GM21423 (cell line): Measurements from ENCODE around the gene DGKI.
"Not testable (repeated sequence)": the region's sequence is repeated elsewhere in the genome, so short reads cannot be mapped to it uniquely, and the experiment has no call there.

Source experiments
- ATAC-seq: cut with Tn5 transposase; IDR thresholded peaks from one replicate; pipeline ENCODE4 v1.9.1; 2021; ENCODE audit warnings: mild to moderate bottlenecking, moderate library complexity; ENCODE audit not compliant: unreplicated experiment

Gene DGKI

DNA sequence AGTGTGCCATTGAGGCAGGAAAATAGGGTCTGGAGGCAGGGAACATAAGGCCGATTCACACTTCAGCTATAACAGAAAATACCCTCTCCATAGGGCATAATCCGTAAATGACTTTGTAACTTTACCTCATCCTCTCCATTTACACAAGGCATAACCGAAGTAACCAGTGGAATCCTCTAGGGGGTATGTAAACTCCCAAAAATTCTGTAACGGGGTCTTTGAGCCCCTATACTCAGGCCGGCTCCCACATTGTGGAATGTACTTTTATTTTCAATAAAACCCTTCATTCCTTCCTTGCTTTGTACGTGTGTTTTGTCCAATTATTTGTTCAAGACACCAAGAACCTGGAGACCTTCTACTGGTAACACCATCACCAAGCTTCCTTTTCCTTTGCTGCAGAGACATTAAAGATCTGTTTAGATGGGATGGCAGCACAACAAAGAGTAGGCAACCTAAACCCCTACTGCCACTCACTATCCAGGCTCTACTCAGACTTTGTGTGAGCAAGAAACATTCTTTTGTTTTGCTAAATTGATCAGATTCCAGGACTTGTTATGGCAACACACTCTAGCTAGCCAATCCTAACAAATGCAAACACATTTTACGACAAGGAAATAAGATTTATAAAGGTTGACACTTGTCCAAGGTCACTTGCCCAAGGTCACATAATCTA lies 99.3 kb downstream of the DGKI start:
- ATAC-seq, result no peak

DNA sequence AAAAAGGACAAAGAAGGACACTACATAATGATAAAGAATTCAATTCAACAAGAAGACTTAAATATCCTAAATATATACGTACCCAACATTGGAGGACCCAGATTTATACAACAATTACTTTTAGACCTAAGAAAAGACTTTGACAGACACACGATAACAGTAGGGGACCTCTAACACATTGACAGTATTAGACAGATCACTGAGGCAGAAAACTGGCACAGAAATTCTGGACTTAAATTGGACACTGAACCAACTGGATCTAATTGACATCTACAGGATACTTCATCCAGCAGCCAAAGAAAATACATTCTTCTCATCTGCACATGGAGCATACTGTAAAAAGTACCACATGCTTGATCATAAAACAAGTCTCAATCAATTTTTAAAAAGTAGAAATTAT lies 103.8 kb downstream of the DGKI start:
- ATAC-seq, result no peak

DNA sequence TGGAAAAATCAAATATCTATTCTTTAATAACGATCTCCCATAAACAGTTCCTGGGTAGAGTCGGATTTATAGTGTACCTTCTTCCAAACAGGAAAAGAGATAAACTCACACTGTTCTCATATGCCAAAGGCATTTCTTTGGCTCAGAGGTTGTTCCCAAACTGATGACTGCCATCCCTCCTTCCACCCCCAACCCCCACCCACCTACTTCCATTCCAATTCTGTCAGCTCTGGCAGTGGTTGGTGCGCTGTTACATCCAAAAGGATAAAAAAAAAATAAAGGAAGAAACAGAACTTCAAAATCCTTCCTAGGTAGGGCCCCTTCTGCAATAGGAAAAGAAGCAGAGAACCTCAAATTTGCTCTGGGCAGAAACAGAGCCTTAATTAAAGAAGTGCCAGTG lies 104.7 kb downstream of the DGKI start:
- no peak for ATAC-seq

DNA sequence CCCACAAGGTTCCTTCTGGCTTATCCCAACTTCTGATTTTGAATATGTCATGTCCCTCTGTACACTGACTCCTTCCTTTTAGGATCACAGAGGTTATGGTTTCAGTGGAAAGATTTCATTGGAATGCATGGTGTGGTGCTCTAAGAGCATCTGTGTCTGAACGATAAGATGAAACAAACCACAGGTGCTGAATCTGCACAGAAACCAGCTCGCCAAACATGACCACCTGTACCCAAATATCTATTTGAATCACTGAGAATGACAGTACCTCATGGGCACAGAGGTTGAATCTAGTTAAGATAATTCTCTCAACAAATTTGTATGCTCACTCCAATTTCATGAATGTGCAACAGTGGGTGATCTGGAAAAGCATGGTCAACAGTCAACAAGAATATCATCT lies 105.3 kb downstream of the DGKI start:
- no peak for ATAC-seq

DNA sequence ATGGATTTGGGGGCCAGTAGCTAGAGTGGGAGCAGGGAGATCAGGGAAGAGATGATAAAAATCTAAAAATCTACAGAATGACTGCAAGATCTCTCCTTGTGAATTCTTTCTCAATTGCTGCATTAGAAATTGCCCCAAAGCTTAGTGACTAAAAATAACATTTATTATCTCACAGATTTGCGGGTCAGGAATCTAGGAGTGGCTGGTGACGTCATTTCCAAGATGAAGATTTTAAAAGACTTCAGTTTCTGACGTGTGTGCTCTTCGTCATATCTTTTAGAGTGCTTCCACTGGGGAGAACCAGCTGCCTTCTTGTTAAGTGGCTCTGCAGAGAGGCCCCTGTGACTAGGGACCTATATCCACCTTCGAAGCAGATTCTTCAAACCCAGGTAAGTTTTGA lies 112.6 kb downstream of the DGKI start:
- no peak for ATAC-seq

DNA sequence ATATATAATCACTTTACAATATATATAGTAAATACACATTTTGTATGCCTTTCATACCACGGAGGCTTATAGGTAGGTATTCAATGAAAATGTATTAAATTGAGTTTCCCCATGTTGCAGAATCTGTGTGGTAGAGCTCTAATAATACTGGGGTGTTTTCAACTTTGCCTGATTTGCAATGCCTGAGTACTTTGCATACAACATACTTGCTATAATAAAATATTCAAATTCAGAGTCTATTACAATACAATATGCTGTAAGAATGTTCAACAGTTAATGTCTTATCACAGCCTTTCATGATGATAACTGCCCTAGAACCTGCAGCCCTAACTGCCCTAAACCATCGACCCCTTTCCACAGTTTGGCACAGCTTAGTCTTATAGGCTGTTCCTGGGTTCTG lies 114.6 kb downstream of the DGKI start:
- no peak for ATAC-seq

GRCh38 chr7:137731436-137731835 lies 115.3 kb downstream of the DGKI start:
- no peak for ATAC-seq

- no peak for ATAC-seq
Measured at GRCh38 chr7:137728426-137728825, 118.3 kb downstream of the DGKI start.

GRCh38 chr7:137727413-137727812 lies 119.4 kb downstream of the DGKI start:
- no peak for ATAC-seq

- ATAC-seq, result no peak
Measured at GRCh38 chr7:137718355-137718754, 128.4 kb downstream of the DGKI start.

DNA sequence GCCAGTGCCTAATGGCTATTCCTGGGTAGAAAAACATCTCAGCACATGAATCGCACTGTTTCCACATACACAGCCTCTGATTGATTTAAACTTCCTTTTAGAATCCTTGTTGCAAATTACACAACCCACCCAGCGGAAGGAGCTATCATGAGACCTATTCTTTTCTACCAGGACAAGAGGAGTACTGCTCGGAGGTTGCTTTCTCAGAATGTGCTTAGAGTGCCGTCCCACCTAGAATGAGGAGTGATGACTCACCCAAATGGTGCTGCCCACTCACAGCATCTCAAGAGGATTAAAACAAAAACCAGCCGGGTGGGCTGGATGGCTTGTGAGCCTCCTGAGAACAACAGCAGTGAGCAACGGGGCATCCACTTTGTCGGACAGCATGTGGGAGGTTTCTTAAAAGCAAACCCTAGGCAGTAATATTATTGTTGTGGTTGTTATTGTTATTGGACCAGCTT lies 128.9 kb downstream of the DGKI start:
- ATAC-seq, result no peak

DNA sequence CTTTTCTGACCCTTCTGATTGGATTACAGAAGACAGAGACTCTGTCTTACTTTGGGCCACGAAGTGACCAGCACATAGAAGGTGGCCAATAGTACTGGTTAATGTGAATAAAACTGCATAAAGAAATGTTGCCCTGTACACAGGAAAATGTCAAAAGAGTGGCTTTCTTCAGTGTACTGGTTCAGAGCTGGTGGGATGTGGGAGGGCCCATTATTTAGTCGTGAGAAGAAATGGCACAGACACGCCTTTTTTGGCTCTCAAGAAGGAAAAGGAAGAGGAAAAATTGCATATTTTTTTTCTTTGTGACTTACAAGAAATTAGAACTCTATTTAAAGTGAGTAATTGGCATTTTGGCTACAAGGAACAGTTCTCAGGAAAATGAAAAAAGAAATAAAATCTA lies 129.7 kb downstream of the DGKI start:
- no peak for ATAC-seq

DNA sequence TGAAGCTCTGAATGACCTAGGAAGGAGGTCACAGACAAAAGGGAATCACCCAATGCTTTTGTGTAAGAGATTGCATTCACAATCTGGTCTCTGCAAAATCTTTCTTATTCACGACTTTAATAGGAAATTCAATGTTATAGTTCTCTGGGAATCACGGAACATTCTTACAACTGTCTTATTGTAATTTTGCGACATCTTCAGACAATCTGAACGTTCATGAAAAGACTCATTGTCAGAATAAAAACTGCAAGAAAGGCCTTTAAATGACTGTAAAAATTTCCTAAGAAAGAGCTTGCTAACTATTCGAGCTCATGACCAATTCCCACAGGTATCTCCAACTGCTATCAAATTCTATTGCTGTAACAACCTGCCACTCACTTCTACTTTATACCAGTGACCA lies 130.7 kb downstream of the DGKI start:
- no peak for ATAC-seq

DNA sequence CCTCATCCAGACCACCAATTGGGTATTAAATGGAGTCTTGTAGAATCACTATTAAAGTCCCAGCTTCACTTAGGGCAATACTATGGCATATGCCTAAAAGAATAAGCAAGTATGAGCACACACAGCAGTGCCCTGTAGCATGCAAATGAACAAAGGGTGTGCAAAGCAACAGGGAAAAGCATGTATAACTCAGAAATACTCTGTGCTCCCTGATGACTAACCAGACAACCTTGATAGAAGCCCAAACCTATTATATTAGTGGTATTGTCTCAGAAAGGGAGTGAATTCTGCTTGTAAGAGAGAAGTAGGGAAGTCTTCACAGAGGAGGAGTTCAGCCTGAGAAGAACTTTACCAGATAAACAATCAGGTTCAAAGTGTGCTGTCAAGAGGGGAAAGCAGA lies 131.2 kb downstream of the DGKI start:
- ATAC-seq, result no peak

GRCh38 chr7:137715121-137715520 lies 131.7 kb downstream of the DGKI start:
- no peak for ATAC-seq

DNA sequence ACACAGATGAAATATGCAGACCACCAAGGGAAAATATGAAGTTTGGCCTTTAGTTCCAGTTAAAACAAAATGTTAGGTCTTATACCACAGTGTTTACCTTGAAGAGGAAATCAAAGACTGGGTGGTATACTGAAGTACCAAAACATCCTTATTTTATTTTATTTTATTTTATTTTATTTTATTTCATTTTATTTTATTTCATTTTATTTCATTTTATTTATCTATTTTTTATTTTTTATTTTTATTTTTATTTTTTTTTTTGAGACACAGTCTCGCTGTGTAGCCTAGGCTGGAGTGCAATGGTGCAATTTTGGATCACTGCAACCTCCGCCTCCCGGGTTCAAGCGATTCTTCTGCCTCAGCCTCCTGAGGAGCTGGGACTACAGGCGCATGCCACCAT lies 140.4 kb downstream of the DGKI start:
- not testable (repeated sequence) for ATAC-seq

GRCh38 chr7:137704723-137705122 lies 142.1 kb downstream of the DGKI start:
- no peak for ATAC-seq

GRCh38 chr7:137703291-137704010 lies 143.3 kb downstream of the DGKI start:
- ATAC-seq, result no peak

DNA sequence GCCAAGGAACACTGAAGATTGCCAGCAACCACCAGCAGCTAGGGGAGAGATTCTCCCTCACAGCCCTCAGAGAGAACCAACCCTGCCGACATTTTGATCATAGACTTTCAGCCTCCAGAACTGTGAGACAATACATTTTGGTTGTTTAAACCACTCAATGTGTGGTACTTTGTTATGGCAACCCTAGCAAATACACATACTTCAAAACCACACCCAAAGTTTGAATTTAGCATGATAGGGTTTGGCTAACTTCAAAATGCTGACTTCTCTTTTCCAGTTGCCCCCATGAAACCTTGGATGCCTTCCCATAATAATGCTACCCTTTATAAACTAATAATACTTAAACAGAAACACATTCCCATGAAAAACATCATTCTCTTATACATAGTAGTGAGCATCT lies 149.8 kb downstream of the DGKI start:
- ATAC-seq, result no peak

DNA sequence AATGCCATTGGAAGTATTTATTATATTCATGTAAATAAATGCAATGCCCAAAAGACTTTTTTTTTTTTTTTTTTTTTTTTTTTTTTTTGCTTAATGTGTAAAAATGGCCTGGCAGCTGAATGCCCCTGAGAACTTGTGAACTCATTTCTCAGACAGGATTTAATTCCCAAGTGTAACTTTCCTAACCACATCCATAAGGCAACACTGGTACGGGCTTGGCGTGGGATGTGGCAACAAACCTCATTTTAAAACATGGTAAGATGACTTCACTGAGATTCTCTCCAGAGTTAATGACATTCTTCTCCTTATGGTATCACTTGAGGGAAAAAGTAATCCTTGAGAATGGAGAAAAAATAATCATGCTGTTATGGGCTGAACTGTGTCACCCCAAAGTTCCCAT lies 150.4 kb downstream of the DGKI start:
- ATAC-seq, result no peak

DNA sequence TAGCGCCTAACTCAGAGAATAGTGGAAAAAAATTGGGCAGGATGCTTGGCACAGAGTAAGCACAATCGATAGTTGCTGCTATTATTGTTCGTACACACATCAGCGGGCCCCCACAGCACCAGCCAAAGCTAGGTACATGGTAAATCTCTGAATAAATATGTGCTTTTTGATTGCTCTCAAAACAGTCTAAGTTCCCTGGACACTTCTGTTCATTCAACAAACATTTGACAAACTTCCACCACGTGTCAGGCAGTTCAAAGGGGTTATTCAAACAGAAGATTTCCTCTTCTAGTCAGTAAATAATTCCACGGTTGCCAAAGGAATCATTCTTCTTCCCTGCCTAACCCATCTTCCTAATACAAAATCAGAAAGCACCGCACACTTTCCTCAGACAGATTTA lies 150.8 kb downstream of the DGKI start:
- no peak for ATAC-seq

DNA sequence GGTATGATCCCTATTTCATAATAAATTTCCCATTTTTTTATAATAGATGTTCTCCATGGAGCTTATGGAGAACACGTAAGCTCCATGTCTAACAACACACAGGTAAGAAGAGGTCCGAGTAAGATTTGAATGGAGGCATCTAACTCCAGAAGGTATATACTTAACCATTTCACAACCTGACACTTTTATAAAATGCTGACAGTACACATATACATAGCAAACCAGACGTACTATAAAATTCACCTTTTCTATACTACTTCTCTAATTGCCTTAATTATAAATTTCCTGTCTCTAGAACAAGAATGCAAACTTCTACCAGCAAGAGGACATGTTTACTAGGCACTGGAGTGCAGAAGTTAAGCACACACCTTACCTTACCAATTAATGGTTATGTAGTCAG lies 151.3 kb downstream of the DGKI start:
- ATAC-seq, result no peak

GRCh38 chr7:137694405-137694804 lies 152.4 kb downstream of the DGKI start:
- ATAC-seq, result peak; percentile 78
